Natural killer cell (primary cell): ENCODE results near the gene SOBP. TPM values are rescaled to one million over a fixed set of nuclear protein-coding genes. Genes with fewer than 3 reads are reported as not detected.

Source experiments
- ATAC-seq, 3 donors: fragments of 150-1000 bp in 2 of 3; fragments of 200-7000 bp in 1 of 3; cut with Tn5 transposase; 1 replicate in 1 of 3; 2 replicates in 2 of 3; pipeline ENCODE4 v1.10.0; 2021; ENCODE audit warnings: mild to moderate bottlenecking in 2 of 3, moderate library complexity in 2 of 3
- DNase-seq, 2 donors: peaks; one replicate each; pipeline versions ENCODE4 v3.0.0 to v3.0.0-alpha.2; 2013 to 2021; ENCODE audit warnings: mixed read lengths in 1 of 2
- H3K27ac ChIP-seq: one replicate; pipeline ENCODE4 v1.5.1; 2013; ENCODE audit warnings: mild to moderate bottlenecking, low read length
- H3K27me3 ChIP-seq: one replicate; pipeline ENCODE4 v1.6.1; 2013; ENCODE audit warnings: low read length; ENCODE audit not compliant: control insufficient read depth, insufficient read depth
- H3K36me3 ChIP-seq: one replicate; pipeline ENCODE4 v1.6.1; 2013; ENCODE audit warnings: low read length; ENCODE audit not compliant: control insufficient read depth, insufficient read depth
- H3K4me1 ChIP-seq: one replicate; pipeline ENCODE4 v1.6.1; 2013; ENCODE audit warnings: low read length; ENCODE audit not compliant: control insufficient read depth, insufficient read depth
- H3K4me3 ChIP-seq: one replicate; pipeline ENCODE4 v1.5.1; 2013; ENCODE audit warnings: low read length
- H3K9me3 ChIP-seq: one replicate; pipeline ENCODE4 v1.6.1; 2013; ENCODE audit warnings: low read length; ENCODE audit not compliant: control insufficient read depth, insufficient read depth
- H3K27ac Mint-ChIP-seq, 2 donors: one replicate each; pipeline ENCODE4 v1.8.0; 2022; ENCODE audit warnings: mild to moderate bottlenecking in 2 of 2, mixed read lengths in 2 of 2, moderate library complexity in 1 of 2
- H3K27me3 Mint-ChIP-seq, 2 donors: one replicate each; pipeline ENCODE4 v1.8.0; 2022; ENCODE audit warnings: low read depth in 2 of 2, mixed read lengths in 2 of 2
- H3K36me3 Mint-ChIP-seq: one replicate; pipeline ENCODE4 v1.8.0; 2022; ENCODE audit warnings: mixed read lengths
- H3K4me1 Mint-ChIP-seq, 2 donors: one replicate each; pipeline ENCODE4 v1.8.0; 2022; ENCODE audit warnings: mixed read lengths in 2 of 2
- H3K4me3 Mint-ChIP-seq: one replicate; pipeline ENCODE4 v1.8.0; 2022; ENCODE audit warnings: mild to moderate bottlenecking, moderate library complexity, mixed read lengths
- H3K9me3 Mint-ChIP-seq, 2 donors: one replicate each; pipeline ENCODE4 v1.8.0; 2022; ENCODE audit warnings: mixed read lengths in 2 of 2
- WGBS: methylation state at CpG from one replicate; pipeline ENCODE4 v1.1.7; 2013; ENCODE audit warnings: missing lambda C conversion rate; ENCODE audit not compliant: insufficient coverage; 5-methylcytosine and 5-hydroxymethylcytosine counted together
- intact Hi-C: fragments of 100-400 bp; cut with micrococcal nuclease; formaldehyde crosslinking; loops from one replicate; pipeline ENCODE4 v1.14.2; 2022
- total RNA-seq, 4 donors: library from RNA; stranded (reverse); fragments of 120-200 nt in 1 of 4; gene quantifications; one replicate each; pipeline versions ENCODE4 v1.2.3 to v1.2.4, GENCODE V29; 2013 to 2022
- TF ChIP-seq, protein P1 (sequence below): fragments of 200-600 bp; IDR thresholded peaks from one replicate; pipeline ENCODE4 v1.8.0; 2022; ENCODE audit warnings: antibody characterized with exemption

The SOBP gene
- total RNA-seq, 3 donors from 2014 or later (not counting 1 experiment from before 2014, with no cell fraction given) = 0.16 TPM; not detected in 1

DNA sequence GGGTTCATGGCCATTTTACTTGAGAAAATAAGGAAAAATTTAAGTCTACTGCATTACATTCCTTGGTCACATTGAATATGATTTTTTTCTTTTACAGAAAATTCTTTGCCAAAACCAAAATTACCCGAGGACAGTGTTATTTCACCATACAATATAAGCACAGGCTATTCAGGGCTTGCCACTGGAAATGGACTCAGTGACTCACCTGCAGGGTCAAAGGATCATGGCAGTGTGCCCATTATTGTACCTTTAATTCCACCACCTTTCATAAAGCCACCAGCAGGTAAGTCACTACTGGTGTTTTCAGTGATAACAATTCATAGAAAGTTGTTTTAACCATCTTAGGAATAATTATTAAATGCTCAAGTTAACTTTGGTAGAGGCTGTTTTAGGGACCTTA lies 16.2 kb downstream of the SOBP start:
- 94% methylated on average over 1 of the region's 1 CpG for WGBS
- no peaks in the 10 kb centered on the region for H3K9me3 Mint-ChIP-seq
- H3K4me1 Mint-ChIP-seq = no peaks in the 10 kb centered on the region
- no peaks in the 10 kb centered on the region for H3K36me3 ChIP-seq
- H3K27me3 ChIP-seq = peaks cover 2% of the 10 kb centered on the region
- no peaks in the 10 kb centered on the region for H3K4me1 ChIP-seq
- H3K27ac Mint-ChIP-seq = no peak overlapping the region
- ATAC-seq = no peak
- intact Hi-C loops = no loop called here
- TF ChIP-seq, protein P1, sequence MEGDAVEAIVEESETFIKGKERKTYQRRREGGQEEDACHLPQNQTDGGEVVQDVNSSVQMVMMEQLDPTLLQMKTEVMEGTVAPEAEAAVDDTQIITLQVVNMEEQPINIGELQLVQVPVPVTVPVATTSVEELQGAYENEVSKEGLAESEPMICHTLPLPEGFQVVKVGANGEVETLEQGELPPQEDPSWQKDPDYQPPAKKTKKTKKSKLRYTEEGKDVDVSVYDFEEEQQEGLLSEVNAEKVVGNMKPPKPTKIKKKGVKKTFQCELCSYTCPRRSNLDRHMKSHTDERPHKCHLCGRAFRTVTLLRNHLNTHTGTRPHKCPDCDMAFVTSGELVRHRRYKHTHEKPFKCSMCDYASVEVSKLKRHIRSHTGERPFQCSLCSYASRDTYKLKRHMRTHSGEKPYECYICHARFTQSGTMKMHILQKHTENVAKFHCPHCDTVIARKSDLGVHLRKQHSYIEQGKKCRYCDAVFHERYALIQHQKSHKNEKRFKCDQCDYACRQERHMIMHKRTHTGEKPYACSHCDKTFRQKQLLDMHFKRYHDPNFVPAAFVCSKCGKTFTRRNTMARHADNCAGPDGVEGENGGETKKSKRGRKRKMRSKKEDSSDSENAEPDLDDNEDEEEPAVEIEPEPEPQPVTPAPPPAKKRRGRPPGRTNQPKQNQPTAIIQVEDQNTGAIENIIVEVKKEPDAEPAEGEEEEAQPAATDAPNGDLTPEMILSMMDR = no peak
- no peak overlapping the region for H3K27ac ChIP-seq
- H3K4me3 ChIP-seq = no peak overlapping the region
- no peaks in the 10 kb centered on the region for H3K9me3 ChIP-seq
- H3K27me3 Mint-ChIP-seq = peaks cover 15 to 29% of the 10 kb centered on the region in 2 donors
- no peak overlapping the region for H3K4me3 Mint-ChIP-seq
- DNase-seq = no peak
- H3K36me3 Mint-ChIP-seq = no peaks in the 10 kb centered on the region

DNA sequence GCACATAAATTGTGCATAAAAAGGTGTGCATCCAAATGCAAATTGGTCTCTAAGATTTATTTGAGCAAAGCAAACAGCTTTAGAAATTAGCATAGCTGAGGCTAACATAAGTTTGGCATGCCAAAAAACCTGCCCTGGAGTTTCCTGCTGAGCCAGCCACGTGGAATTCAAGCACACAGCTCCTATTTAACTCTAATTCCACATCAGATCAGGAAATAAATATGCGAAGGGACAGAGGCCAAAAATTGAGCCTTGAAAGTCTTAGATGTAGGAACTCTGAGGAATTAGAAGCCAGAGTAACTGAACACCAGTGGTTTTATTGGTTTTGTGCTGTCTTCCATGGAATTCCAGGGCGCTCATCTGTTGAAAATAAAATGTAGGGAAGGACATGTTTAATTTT lies 19.6 kb downstream of the SOBP start:
- DNase-seq = no peak
- ATAC-seq = no peak
- H3K27me3 Mint-ChIP-seq = peaks cover 3 to 4% of the 10 kb centered on the region in 2 donors
- no peak overlapping the region for H3K27ac Mint-ChIP-seq
- intact Hi-C loops = no loop called here
- no peak overlapping the region for H3K27ac ChIP-seq
- no peaks in the 10 kb centered on the region for H3K4me1 Mint-ChIP-seq
- no peak overlapping the region for H3K4me3 Mint-ChIP-seq
- peaks cover 2% of the 10 kb centered on the region for H3K27me3 ChIP-seq
- no peaks in the 10 kb centered on the region for H3K4me1 ChIP-seq
- H3K9me3 ChIP-seq = no peaks in the 10 kb centered on the region
- 89% methylated on average over 3 of the region's 3 CpGs for WGBS
- no peak overlapping the region for H3K4me3 ChIP-seq
- no peaks in the 10 kb centered on the region for H3K36me3 ChIP-seq
- TF ChIP-seq, protein P1 = no peak
- no peaks in the 10 kb centered on the region for H3K36me3 Mint-ChIP-seq
- no peaks in the 10 kb centered on the region for H3K9me3 Mint-ChIP-seq

DNA sequence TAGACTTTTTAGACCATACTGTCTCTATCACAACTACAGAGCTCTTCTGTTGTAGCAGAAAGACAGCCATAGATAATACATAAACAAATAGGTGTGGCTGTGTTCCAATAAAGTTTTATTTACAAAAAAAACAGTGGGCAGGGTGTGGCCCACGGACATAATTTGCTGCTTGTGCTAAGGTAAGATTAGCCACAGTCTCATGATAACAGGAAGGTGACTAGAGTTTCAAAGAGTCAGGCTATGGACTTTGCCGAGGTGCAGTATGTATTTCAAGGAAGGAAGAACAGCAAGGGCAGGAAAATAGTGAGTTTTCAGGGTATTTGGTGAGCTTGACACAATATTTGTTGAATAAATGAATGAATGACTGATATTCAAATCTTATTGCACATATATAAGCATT lies 20.2 kb downstream of the SOBP start:
- Mint-ChIP-seq H3K27me3 (peaks cover 0 to 6% of the 10 kb centered on the region in 2 donors), H3K36me3 (no peaks in the 10 kb centered on the region), H3K4me3 (no peak overlapping the region), H3K27ac (no peak overlapping the region), H3K4me1 (no peaks in the 10 kb centered on the region), H3K9me3 (peaks cover 0 to 5% of the 10 kb centered on the region in 2 donors)
- intact Hi-C loops = no loop called here
- TF ChIP-seq, protein P1 = no peak
- H3K27me3 ChIP-seq = peaks cover 2% of the 10 kb centered on the region
- H3K9me3 ChIP-seq = no peaks in the 10 kb centered on the region
- no peak for ATAC-seq
- no peak overlapping the region for H3K27ac ChIP-seq
- H3K36me3 ChIP-seq = no peaks in the 10 kb centered on the region
- DNase-seq = no peak
- no peak overlapping the region for H3K4me3 ChIP-seq
- H3K4me1 ChIP-seq = no peaks in the 10 kb centered on the region
- WGBS = 83% methylated on average over 2 of the region's 2 CpGs

DNA sequence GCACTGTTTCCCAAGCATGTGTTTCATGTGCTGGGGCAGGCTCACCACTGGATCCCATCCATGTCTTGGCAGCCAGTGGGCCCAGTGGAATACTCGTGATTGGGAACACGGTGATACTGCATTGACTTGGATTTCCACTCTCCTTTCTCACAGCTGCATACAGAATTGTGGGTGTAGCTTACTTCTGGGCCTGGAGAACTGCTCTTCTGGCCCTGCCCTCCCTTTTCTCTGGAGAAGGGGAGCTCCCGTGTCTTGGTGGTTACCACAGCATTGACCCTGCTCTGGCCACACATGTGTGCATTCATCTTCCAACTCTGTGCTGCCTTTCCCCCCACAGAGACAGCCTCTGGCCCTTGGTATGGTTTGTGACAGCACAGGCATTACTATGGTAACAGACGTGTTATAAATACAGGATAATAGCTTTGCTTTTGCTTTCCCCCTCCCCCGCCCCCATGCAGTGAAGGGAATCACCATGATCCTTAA lies 21.6 kb downstream of the SOBP start:
- Mint-ChIP-seq H3K4me1 (no peaks in the 10 kb centered on the region), H3K27ac (no peak overlapping the region), H3K36me3 (no peaks in the 10 kb centered on the region), H3K9me3 (peaks cover 0 to 6% of the 10 kb centered on the region in 2 donors), H3K27me3 (peaks cover 6 to 10% of the 10 kb centered on the region in 2 donors), H3K4me3 (no peak overlapping the region)
- ATAC-seq (no peak), DNase-seq (no peak)
- TF ChIP-seq, protein P1 = no peak
- Histone ChIP-seq H3K9me3 (no peaks in the 10 kb centered on the region), H3K36me3 (no peaks in the 10 kb centered on the region), H3K27me3 (no peaks in the 10 kb centered on the region), H3K27ac (no peak overlapping the region), H3K4me1 (no peaks in the 10 kb centered on the region), H3K4me3 (no peak overlapping the region)
- WGBS = 84% methylated on average over 5 of the region's 5 CpGs
- intact Hi-C loops = no loop called here
